Ovary (tissue), 9 donors: Measurements from ENCODE around the gene CHAF1A. TPM values are rescaled to one million over a fixed set of nuclear protein-coding genes. Genes with fewer than 3 reads are reported as not detected.

Experiments used
- DNase-seq, 5 donors: peaks; one replicate each; pipeline ENCODE4 v3.0.0-alpha.2; 2019 to 2020
- H3K27ac ChIP-seq, 2 donors: fragments of 200-600 bp; one replicate each; pipeline versions ENCODE4 v1.5.1 to v1.8.0; 2019 to 2022
- H3K27me3 ChIP-seq: fragments of 200-600 bp; one replicate; pipeline ENCODE4 v1.8.0; 2022
- H3K36me3 ChIP-seq: fragments of 200-600 bp; sonication (generic); one replicate; pipeline ENCODE4 v1.5.1; 2019
- H3K4me1 ChIP-seq: one replicate; pipeline ENCODE4 v1.8.1; 2013; ENCODE audit warnings: mild to moderate bottlenecking, moderate library complexity; ENCODE audit not compliant: insufficient read depth
- H3K4me3 ChIP-seq: fragments of 200-600 bp; sonication (generic); one replicate; pipeline ENCODE4 v1.5.1; 2017
- H3K9me3 ChIP-seq, 2 donors: fragments of 200-600 bp in 1 of 2; sonication (generic) in 1 of 2; one replicate each; pipeline versions ENCODE4 v1.5.1 to v1.8.1; 2013 to 2019; ENCODE audit warnings: mild to moderate bottlenecking in 1 of 2, moderate library complexity in 1 of 2
- EP300 ChIP-seq: sonication (generic); formaldehyde crosslinking; IDR thresholded peaks from one replicate; pipeline ENCODE4 v1.6.1; 2017; ENCODE audit warnings: antibody characterized with exemption
- POLR2A ChIP-seq: fragments of 450-650 bp; IDR thresholded peaks from one replicate; pipeline ENCODE4 v1.6.1; 2017; ENCODE audit warnings: antibody characterized with exemption, mild to moderate bottlenecking, moderate library complexity
- WGBS, 3 donors: extraction: QIAGEN DNeasy Blood & Tissue Kit in 1 of 3; methylation state at CpG; one replicate each; pipeline versions ENCODE4 v1.1.5 to v1.1.7; 2013 to 2017; 5-methylcytosine and 5-hydroxymethylcytosine counted together
- intact Hi-C, 4 donors: fragments of 100-400 bp; cut with DNase I; formaldehyde crosslinking; loops; one replicate each; pipeline versions ENCODE4 v1.11.0 to v1.15.1; 2022 to 2023
- polyA plus RNA-seq, 2 donors: library from polyadenylated mRNA; stranded (reverse); fragments of 200-250 nt in 1 of 2; fragments of 350-450 nt in 1 of 2; fragmentation: Illumina TruSeq in 1 of 2; extraction: RNeasy Lipid Tissue Mini Kit (QIAGEN cat#74804) in 1 of 2; gene quantifications; one replicate each; pipeline ENCODE4 v1.2.3, GENCODE V29; 2013 to 2014
- total RNA-seq, 7 donors: library from RNA; depleted of rRNA in 2 of 7; stranded (reverse); fragments of >200 nt in 2 of 7; fragmentation: NEBNext Ultra II Directional in 3 of 7; extraction: Animal tissue kit (Norgen Biotek cat#: 25700) in 3 of 7; gene quantifications; one replicate each; pipeline versions ENCODE4 v1.1.0 to v1.2.4, GENCODE V29; 2016 to 2023
- TF ChIP-seq, protein P1 (sequence below), 3 donors: fragments of 450-650 bp in 2 of 3; fragments of 200-600 bp in 1 of 3; IDR thresholded peaks; one replicate each; pipeline versions ENCODE4 v1.5.1 to v1.8.0; 2016 to 2022; ENCODE audit warnings: antibody characterized with exemption in 3 of 3, mild to moderate bottlenecking in 1 of 3
- donor health status: DM: no; HTN: no; CAD: no; lungs with moderate emphysema.
- donor health status: DM: no; HTN: no; CAD: no.
- donor health status: Bipolar disorder and iron deficiency.
- donor health status: DM: yes; HTN: yes; CAD: no.
- donor health status: DM: no; HTN: no; CAD: no.
- donor health status: DM: yes; HTN: yes; CAD: no.

CHAF1A gene
- total and polyA plus RNA-seq, 9 donors, result 4.7 to 10.4 (median 7.5) TPM

DNA sequence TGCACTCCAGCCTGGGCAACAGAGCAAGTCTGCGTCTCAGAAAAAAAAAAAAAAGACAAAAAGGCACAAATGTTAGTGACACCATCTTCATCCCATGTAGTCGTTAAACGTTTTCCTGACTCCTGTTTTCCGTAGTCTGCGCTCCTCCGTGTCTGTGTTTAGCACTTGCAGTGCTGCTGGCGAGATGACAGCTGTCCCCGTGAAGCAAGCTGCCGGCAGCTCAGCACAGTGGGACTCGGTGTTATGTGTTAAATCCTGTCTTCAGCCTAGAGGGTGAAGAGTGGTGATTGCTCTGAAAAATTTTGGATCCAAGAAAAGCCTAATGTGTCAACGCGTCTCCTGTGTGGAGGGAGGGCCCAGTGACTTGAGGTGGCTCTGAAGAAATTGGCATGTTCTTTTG is 36.8 kb downstream of the CHAF1A start:
- H3K36me3 ChIP-seq, result no peaks in the 10 kb centered on the region
- no peaks in the 10 kb centered on the region for H3K9me3 ChIP-seq
- DNase-seq, result no peak
- no peak overlapping the region for H3K4me3 ChIP-seq
- H3K27ac ChIP-seq, result no peak overlapping the region
- no peak for TF ChIP-seq EP300
- TF ChIP-seq, protein P1, sequence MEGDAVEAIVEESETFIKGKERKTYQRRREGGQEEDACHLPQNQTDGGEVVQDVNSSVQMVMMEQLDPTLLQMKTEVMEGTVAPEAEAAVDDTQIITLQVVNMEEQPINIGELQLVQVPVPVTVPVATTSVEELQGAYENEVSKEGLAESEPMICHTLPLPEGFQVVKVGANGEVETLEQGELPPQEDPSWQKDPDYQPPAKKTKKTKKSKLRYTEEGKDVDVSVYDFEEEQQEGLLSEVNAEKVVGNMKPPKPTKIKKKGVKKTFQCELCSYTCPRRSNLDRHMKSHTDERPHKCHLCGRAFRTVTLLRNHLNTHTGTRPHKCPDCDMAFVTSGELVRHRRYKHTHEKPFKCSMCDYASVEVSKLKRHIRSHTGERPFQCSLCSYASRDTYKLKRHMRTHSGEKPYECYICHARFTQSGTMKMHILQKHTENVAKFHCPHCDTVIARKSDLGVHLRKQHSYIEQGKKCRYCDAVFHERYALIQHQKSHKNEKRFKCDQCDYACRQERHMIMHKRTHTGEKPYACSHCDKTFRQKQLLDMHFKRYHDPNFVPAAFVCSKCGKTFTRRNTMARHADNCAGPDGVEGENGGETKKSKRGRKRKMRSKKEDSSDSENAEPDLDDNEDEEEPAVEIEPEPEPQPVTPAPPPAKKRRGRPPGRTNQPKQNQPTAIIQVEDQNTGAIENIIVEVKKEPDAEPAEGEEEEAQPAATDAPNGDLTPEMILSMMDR (IDR thresholded peaks at IDR 0.05), result no peak
- TF ChIP-seq POLR2A, result no peak
- no peaks in the 10 kb centered on the region for H3K27me3 ChIP-seq
- intact Hi-C loops, result no loop called here
- H3K4me1 ChIP-seq, result no peaks in the 10 kb centered on the region
- WGBS, 3 donors, result 90 to 92% (median 90%) methylated on average over 12 of the region's 12 CpGs

DNA sequence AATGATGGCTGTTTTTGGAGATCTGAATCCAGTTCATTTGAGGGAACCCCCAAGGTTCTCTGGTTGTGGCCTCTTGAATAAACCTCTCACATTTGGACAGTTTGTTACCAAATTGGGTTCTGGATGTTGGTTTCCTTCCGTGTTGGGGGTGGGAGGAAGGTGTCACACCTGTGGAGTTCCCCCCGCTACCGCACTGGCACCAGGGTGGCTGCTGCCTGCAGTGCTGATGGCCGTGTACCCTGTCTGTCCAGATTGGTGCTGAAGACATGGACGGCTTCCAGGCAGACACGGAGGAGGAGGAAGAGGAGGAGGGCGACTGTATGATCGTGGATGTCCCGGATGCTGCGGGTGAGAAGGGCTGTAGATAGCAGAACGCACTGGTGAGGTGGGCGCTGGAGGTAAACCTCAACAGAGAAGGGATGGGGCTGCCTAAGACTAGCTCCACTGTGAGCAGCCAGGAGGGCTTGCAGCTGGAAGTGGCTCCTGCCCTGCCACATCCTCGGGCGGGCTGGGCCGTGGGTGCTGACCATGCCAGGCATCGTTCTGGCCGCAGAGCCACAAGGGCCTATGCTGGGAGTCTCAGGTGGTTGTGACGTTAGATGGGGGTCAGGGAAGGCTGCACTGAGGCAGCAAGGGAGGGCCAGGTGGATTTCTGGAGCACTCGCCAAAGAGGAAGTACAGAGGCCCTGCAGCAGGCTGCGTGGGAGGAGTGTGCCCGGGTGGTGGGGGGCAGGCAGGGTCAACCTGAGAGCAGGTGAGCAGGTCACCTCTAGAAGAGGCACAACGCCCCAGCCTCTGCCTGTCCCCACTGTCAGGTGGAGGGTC is 39.8 kb downstream of the CHAF1A start:
- DNase-seq, result no peak
- no peak overlapping the region for H3K27ac ChIP-seq
- H3K36me3 ChIP-seq, result no peaks in the 10 kb centered on the region

DNA sequence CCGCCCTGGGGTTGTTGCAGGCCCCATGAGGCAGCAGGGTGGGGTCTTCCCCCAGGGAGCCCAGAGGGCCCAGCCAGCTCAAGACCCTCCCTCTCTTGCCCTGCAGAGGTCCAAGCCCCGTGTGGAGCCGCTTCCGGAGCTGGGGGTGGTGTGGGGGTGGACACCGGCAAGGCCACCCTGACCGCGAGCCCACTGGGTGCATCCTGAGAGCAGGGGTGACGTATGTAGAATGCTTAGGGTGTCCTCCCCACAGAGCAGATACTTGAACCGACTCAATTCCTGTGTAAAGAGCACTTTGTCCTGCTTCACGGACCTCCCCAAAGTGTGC is 40.3 kb downstream of the CHAF1A start:
- Histone ChIP-seq H3K9me3 (no peaks in the 10 kb centered on the region), H3K27me3 (no peaks in the 10 kb centered on the region), H3K4me3 (no peak overlapping the region), H3K27ac (no peak overlapping the region), H3K4me1 (no peaks in the 10 kb centered on the region), H3K36me3 (no peaks in the 10 kb centered on the region)
- intact Hi-C loops, result loop anchor here in 2 of 4 donors (10.0 kb wide), 1 partner anchor 178 kb away; no protein-coding TSS in a partner anchor
- TF ChIP-seq POLR2A (no peak), EP300 (no peak)
- TF ChIP-seq, protein P1 (IDR thresholded peaks at IDR 0.05), result no peak
- 76 to 82% (median 77%) methylated on average over 10 of the region's 10 CpGs for WGBS, 3 donors
- DNase-seq, result no peak

More for the DNA sequence above, 39.8 kb downstream of the CHAF1A start:
- H3K27me3 ChIP-seq, result no peaks in the 10 kb centered on the region
- no peak overlapping the region for H3K4me3 ChIP-seq
- TF ChIP-seq, protein P1 (IDR thresholded peaks at IDR 0.05), result no peak
- TF ChIP-seq EP300, result no peak
- TF ChIP-seq POLR2A, result no peak
- 73 to 77% (median 77%) methylated on average over 22 of the region's 22 CpGs for WGBS, 3 donors
- H3K9me3 ChIP-seq, result no peaks in the 10 kb centered on the region
- intact Hi-C loops, result loop anchor here in 2 of 4 donors (10.0 kb wide), 1 partner anchor 177 kb away; no protein-coding TSS in a partner anchor
- H3K4me1 ChIP-seq, result no peaks in the 10 kb centered on the region

DNA sequence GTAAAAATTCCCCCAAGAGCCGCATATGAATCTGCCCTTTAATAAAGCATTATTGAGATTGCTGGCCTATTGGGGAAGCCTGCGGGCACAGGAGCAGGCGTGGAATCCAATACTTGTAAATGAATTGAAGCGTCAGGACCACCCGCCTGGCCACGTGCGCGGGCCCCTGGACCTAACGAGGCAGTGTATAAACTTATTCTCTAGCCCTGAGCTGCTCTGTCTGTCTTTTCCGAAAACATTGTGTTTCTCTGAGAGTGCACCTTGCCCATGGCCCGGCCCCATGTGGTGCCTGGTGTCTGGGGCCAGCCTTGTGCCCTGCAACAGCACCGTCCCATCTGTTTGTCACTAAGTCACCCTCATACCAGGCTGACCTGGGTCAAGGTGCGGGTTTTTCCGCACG is 40.7 kb downstream of the CHAF1A start:
- intact Hi-C loops, result loop anchor here in 2 of 4 donors (10.0 kb wide), 1 partner anchor 178 kb away; no protein-coding TSS in a partner anchor
- DNase-seq, result no peak

More for the DNA sequence above, 40.7 kb downstream of the CHAF1A start:
- H3K4me1 ChIP-seq, result no peaks in the 10 kb centered on the region
- TF ChIP-seq EP300 (no peak), POLR2A (no peak)
- TF ChIP-seq, protein P1 (IDR thresholded peaks at IDR 0.05), result no peak
- no peaks in the 10 kb centered on the region for H3K36me3 ChIP-seq
- no peak overlapping the region for H3K4me3 ChIP-seq
- no peaks in the 10 kb centered on the region for H3K9me3 ChIP-seq
- no peak overlapping the region for H3K27ac ChIP-seq
- WGBS, 3 donors, result 89 to 91% (median 89%) methylated on average over 15 of the region's 15 CpGs
- no peaks in the 10 kb centered on the region for H3K27me3 ChIP-seq
